GM18909 (cell line): ENCODE data around the gene AK2.
A peak's percentile ranks its signal among the peaks of the same experiment; 100 is the strongest.
"Not testable (repeated sequence)": the region's sequence is repeated elsewhere in the genome, so short reads cannot be mapped to it uniquely, and the experiment has no call there.

Experiments
- ATAC-seq: cut with Tn5 transposase; IDR thresholded peaks from one replicate; pipeline ENCODE4 v1.9.1; 2021; ENCODE audit warnings: mild to moderate bottlenecking; ENCODE audit not compliant: unreplicated experiment, poor library complexity

The AK2 gene

DNA sequence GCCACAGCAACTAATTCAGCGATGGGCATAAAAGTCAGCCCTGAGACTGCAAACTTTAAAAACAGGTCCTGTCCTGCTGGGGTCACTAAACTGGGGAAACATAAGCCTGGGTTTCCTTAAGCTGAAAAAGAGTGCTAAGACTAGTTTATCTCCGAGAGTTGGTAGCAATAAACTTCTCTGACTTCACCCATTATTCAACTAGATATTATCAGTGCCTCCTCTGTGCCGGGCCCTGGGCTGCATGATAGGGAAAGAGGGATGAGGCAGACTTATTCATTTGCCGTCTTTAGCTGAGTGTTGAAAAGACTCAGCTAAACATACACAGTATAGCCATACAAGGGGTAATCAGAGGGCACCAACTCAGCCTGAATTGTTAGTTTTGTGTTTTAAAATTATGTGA, 33.0 kb downstream of the AK2 start:
- ATAC-seq: no peak

DNA sequence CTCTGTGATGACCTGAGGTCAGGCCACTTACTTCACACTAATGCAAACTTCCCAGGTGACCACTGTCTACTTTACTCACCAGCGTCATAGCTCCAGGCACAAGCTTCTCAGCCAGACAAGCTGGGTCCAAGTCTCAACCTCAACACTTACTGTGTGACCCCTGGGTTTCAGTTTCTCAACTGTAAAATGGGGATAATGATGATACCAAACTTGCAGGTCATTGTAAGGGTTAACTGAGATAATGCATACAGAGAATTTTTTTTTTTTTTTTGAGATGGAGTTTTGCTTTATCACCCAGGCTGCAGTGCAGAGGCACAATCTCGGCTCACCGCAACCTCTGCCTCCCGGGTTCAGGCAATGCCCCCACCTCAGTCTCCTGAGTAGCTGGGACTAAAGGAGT, 34.7 kb downstream of the AK2 start:
- no peak for ATAC-seq

DNA sequence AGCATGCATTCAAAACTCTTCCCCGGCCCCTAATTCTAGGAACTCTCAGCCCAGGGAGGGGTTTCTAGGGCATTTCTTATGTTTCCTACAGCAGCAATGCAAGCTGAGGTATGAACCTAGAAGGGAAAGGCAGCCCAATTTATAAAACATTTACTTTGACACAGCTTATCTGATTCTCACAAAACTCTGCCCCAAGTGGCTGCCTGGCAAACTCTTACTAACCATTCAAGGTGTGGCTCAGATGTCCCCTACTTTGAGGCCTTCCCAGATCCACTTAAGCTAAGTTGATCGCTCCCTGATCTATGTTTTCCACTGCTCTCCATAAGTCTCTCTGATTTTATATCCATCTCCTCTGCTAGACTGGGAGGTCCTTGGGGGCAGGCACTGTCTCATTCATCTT, 35.4 kb downstream of the AK2 start:
- ATAC-seq: no peak

DNA sequence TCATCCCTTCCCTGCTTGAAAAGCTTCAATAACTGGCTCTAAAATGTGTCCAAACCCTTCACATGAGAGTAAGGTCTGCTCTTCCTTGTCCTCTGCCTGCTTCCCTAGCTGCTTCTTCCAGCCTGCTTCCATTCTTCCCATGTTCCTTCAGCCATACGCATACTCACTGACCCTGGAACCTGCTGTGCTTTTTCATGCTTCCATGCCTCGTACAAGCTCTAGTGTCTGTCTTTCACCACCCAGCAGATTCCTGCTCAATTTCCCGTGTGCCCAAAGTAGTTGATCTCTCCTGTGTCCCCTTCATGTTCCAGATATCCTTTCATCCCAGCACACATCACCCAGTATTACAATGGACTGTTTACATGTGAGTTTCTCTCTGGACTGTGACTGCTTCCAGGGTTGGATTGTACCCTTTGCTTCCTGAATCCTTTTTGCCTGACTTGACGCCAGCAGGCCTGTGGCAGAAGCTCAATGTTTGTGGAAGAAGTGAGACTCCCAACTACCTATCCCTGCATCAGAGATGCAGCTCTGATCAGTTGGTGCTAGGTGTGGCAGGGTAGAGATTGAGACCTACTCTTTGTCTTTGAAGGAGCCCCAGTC, 36.2 kb downstream of the AK2 start:
- ATAC-seq: no peak

DNA sequence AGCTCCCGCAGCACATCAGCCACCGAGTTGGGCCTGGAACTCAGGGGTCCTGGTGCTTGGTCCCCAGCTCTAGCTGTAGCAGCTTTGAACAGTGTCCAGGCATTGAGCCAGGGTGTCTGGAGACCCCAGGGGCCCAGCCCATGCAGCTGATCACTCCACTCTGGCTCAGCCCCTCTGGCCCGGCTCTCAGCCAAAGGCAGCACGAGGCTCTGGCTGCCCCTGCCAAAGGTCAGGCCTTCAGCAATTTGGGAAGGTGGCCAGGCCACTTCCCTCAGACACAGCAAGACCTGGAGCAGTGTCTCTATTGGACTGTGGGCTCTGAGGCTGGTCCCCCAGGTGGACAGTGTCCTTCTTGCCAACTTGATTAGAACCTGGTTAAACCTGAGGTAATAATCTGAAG, 37.7 kb downstream of the AK2 start:
- ATAC-seq: no peak

- no peak for ATAC-seq
Measured at GRCh38 chr1:32998064-32998463, 38.6 kb downstream of the AK2 start.

DNA sequence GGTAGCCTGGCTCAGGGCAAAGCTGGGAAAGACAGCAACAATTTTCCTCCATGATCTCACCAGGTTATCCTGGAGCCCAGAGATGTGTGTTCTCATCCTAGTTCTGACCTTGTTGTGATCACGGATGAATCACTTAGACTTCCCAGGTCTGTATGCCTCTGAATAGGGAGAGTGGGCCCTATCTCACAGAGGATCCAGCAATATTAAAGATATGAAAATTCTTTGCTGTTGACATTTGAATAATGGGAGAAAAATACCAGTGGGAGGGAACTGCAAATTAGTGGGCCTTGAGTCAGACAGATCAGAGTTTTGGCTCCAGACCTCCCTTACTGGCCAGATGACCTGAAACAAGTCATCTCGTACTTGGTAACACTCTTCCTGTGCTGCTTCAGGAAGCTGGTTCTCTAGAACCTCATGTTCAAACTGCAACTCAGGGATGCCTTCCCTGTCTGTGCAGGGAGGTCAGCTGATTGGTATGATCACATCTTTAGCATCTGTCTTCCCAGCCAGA, 39.2 kb downstream of the AK2 start:
- ATAC-seq: no peak

- not testable (repeated sequence) for ATAC-seq
Measured at GRCh38 chr1:32993324-32993636, 43.4 kb downstream of the AK2 start.

- ATAC-seq: peak; percentile 83
Measured at GRCh38 chr1:32992489-32993323, 44.0 kb downstream of the AK2 start.

GRCh38 chr1:32991819-32992488, 44.7 kb downstream of the AK2 start:
- ATAC-seq: peak; percentile 27

GRCh38 chr1:32991386-32991785, 45.3 kb downstream of the AK2 start:
- ATAC-seq: no peak

DNA sequence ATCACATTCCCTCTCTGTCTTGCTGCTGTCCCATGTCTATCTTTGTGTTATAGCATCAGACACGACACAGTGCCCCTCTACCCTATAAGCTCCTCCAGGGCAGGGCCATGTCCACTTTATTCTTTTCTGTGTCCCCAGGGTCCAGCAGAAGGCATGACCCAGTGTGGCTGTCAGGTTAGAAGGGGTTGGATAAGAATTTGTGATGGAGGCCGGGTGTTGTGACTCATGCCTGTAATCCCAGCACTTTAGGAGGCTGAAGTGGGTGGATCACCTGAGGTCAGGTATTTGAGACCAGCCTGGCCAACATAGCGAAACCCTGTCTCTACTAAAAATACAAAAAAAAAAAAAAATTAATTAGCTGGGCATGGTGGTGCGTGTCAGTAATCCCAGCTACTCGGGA, 45.8 kb downstream of the AK2 start:
- no peak for ATAC-seq

DNA sequence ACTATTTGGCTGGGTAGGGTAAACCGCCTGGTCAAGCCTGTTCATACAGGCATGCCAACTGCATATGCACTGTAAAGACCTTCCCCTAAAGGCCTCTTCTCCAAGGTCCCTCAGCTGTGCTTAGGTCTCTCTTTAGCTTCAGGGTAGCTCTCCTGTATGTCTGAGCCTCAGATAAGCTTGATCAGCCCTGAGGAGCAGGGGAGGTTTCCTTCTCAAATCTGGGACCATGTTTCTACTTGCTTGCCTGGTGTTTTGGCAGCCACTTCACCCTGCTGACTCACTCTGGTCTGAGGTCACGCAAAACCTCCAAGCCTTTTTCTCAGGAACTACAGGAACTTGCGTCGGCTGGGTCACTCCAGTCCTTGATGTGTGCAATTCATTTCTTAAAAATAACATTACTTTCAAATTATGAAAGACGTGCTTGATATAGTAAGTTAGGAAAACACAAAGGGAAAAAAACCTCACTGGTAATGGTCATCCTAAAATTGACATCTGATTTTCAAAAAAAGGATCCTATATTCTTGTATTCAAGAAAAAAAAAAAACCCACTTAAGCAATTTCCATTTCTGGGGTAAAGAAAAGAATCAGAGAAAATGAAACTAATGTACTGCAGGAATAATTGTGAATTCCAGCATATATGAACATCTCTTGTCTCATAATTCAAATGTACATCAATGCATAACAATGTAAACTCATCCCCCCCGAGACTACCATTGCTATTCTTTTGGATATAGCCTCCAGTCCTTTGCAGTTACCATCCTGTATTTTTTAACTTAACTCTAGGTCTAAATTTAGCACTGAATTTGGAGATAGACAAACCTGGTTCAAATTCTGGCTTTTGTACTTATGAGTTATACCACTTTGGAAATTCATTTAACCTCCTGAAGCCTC, 47.3 kb downstream of the AK2 start:
- ATAC-seq: no peak

DNA sequence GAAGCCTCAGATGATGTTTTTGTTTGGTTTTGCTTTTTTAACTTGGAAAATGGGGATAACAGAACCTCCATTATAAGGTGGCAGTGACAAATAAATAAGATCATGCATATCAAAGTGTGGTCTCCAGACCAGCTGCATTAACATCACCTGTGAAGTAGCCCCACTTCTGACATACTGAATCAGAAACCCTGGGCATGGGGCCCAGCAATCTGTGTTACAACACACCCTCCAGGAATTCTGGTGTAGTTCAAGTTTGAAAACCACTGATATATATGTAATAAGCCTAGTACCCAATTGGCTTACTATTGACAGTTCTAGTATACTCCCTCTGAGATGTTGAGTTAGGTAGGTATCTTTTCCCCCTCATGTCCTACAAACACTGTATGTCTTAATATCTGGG, 48.0 kb downstream of the AK2 start:
- ATAC-seq: no peak

DNA sequence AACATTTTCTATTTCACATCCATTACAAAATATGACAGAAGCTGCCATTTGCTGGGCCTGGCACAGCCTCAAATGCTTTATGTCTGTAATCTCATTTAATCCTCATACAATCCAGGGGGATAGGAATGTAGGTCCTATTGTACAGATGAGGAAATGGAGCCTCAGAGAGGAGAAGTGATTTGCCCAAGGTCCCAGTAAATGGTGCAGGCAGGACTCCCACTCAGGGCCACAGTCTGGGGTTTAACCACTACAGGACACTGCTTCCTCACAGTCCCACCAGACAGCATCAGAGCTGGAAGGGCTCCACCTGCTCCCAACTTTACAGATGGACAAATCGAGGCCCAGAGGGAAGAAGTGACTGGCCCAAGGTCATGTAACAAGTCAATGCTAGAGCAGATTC, 51.5 kb downstream of the AK2 start:
- ATAC-seq: no peak

GRCh38 chr1:32984455-32985171, 52.1 kb downstream of the AK2 start:
- no peak for ATAC-seq

GRCh38 chr1:32984090-32984454, 52.6 kb downstream of the AK2 start:
- ATAC-seq: no peak

GRCh38 chr1:32983020-32983419, 53.7 kb downstream of the AK2 start:
- ATAC-seq: no peak

GRCh38 chr1:32981003-32981901, 55.4 kb downstream of the AK2 start:
- ATAC-seq: peak; percentile 88
